Suppressor macrophage treated with lipopolysaccharide for 1 hour (primary cell): Measurements from ENCODE around the gene OGFRL1.
A peak's percentile ranks its signal among the peaks of the same experiment; 100 is the strongest.

Experiments
- DNase-seq, 3 donors: peaks; one replicate each; pipeline ENCODE4 v3.0.0-alpha.2; 2020 to 2022

OGFRL1 gene

GRCh38 chr6:71287038-71287437 lies 1.6 kb upstream of the OGFRL1 start:
- peak; percentile 78 to 92 (median 84) for DNase-seq

DNA sequence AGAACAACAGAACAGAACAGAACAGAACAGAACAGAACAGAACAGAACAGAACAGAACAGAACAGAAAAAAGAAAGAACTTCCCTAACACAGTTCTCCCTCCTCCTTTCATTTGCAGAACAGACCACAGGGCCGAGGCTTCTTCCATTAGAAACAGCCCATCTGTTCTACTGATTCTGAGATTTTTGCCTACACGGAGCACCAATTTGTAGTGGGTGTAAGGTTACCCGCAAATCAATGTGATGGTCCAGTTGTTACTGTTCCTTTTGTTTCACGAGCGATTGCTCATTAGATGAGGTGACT lies 734 bp upstream of the OGFRL1 start:
- DNase-seq: no peak

GRCh38 chr6:71289039-71289801 lies 609 bp downstream of the OGFRL1 start:
- peak; percentile 55 to 75 (median 59) for DNase-seq

GRCh38 chr6:71289802-71290175 lies 1.2 kb downstream of the OGFRL1 start:
- DNase-seq: no peak

DNA sequence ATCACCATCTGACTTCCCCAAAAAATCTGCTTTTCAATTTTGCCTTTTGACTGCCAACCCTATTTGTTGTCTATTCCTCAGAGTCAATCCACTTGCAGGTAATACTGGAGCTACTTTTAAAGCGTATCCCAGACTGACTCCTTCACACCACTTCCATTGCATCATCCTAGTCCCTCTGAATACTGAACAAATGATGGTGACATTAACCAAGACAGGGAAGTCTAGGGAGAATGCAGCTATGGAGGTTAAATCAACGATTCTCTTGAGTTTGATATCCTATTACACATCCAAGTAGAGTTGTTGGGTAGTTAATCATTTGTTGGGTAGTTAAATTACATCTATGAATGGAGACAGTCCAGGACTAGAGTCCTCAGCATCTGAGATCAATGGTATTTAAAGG lies 2.0 kb downstream of the OGFRL1 start:
- DNase-seq: peak in 2 of 3 donors; percentile 22 to 34

DNA sequence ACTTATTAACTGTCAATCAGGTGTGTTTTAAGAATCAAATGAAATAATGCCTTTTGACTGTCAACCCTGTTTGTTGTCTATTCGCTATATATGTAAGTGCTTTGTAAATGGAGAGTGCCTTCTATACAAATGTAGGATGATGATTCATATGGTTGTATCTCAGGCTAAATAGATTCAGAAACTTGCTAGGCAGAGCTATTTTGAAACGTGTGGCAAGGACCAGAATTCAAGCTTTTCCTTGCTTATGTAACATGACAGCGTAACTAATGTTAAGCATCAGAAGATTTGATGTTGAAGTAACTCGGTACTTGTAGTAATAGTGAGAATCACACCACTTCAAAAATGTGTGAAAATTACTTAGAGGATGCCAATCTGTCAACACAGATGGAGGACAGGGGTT lies 3.4 kb downstream of the OGFRL1 start:
- DNase-seq: peak; percentile 26 to 66 (median 55)

GRCh38 chr6:71294121-71294523 lies 5.5 kb downstream of the OGFRL1 start:
- DNase-seq: peak; percentile 29 to 52 (median 43)

DNA sequence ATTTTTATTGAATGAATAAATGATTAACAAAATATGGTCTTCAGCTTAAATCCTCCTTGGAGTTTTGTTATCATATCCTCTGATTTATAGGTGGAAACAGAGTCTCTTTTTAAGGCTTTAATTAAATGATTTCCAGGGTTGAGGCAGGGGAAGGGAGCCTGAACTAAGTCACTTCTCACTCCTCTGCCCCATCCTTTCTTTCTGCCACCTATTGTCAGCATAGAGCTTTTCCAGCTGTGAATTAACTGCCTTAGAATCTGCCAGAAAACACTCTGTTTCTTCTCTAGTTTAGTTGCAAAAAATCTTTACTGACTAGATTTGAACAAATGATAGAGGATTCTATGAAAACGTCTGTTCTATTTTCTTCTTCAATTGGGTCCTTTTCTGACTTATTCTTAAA lies 9.8 kb downstream of the OGFRL1 start:
- no peak for DNase-seq

DNA sequence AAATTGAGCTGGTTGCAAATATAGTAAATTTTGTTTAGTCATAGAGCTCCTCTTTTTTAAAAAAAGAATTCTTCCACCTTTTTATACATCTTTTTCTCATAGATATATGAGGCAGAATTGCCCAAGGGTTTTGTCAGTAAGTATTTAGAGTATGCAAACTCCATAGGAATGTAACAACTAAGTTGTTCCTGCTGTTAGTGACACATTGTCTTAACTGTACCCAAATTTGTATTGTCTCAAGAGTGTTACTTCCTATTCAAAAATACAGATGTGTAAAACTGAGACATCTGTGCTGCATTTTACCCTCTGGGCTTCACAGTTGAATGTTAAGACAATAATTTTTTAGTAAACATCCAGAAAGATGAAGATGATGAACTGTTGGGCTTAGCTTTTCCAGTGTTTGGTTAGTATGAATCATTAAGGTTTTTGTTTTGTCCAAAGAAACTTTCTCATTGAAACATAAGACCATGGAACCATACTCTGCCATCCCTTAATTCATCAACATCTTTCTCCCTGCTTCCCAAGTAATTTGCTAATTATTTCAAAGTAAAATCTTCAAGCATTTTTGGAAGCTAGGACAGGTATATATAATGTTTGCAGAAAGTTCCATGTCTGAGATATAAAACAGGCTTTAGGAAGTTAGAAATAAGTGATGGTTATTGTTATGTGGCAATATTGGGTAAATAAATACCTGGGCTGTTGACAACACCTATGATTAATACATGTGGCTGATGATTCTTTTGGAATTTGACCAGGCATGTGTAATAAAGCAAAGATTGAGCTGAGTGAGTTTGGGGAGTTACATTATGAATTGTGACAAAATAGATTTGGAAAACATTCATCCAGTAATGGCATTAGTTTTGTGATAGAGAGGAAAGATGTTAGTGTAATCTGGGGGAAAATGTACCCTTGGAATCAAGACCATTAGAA lies 11.2 kb downstream of the OGFRL1 start:
- no peak for DNase-seq

GRCh38 chr6:71300561-71301168 lies 12.1 kb downstream of the OGFRL1 start:
- no peak for DNase-seq

DNA sequence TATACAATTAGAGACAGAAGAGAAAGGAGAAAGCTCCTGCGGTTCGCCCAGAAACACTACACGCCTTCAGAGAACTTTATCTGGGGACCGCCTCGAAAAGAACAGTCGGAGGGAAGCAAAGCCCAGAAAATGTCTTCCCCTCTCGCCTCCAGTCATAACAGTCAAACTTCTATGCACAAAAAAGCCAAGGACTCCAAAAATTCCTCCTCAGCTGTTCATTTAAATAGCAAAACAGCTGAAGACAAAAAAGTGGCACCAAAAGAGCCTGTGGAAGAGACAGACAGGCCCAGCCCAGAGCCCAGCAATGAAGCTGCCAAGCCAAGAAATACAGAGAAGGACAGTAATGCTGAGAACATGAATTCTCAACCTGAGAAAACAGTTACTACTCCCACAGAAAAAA lies 12.9 kb downstream of the OGFRL1 start:
- no peak for DNase-seq

- DNase-seq: peak; percentile 77 to 84 (median 83)
Measured at GRCh38 chr6:71309656-71310055, 21.0 kb downstream of the OGFRL1 start.

- no peak for DNase-seq
Measured at GRCh38 chr6:71310261-71310660, 21.6 kb downstream of the OGFRL1 start.

DNA sequence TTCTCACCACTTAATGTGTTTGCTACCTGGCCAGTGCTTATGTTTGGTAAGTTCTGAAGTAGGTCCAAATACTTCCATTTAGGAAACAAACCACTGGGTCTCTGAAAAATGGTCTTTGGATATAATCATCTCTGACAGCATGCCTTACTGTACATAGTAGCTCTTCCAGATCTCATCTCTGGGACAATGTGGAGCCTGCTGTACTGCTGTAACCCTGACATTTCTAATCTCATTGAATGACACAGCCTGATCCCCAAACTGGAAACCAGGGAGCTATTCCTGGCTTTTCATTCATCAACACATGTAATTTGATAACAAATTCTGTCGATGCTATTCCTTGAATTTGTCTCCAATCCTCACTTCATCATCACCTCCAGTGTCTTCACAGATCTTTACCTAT lies 23.5 kb downstream of the OGFRL1 start:
- DNase-seq: no peak

GRCh38 chr6:71317441-71317840 lies 28.8 kb downstream of the OGFRL1 start:
- peak in 1 of 3 donors; percentile 47 for DNase-seq

GRCh38 chr6:71320041-71320440 lies 31.4 kb downstream of the OGFRL1 start:
- DNase-seq: no peak

GRCh38 chr6:71321314-71321713 lies 32.7 kb downstream of the OGFRL1 start:
- no peak for DNase-seq

DNA sequence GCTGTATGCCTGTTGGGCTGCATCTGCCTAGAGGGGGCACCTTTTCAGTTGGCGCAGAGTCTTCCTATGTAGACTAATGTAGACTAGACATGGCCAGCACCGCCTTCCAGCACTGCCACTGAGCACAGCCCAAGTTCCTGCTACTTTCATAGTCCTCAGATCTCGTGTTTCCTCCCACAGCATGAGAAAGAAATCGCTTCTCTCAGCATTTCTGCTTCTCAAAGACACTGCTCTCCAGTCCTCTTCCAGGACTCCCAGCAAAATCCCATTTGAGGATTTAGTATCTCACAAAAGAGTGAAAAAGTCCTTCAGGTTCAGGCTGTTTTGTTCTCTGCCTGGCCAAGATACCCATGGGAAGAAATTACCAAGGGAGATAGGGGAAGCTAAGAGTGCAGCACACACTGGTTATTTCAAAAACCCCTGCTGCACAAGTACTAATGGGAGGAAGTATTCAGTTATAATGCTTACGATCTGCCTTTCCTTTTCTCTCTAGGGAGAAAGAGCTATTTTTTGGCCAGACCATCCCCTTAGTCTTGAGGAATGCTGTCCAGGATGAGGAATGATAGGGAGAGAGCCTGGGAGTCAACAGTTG lies 35.7 kb downstream of the OGFRL1 start:
- DNase-seq: peak; percentile 41 to 63 (median 60)

DNA sequence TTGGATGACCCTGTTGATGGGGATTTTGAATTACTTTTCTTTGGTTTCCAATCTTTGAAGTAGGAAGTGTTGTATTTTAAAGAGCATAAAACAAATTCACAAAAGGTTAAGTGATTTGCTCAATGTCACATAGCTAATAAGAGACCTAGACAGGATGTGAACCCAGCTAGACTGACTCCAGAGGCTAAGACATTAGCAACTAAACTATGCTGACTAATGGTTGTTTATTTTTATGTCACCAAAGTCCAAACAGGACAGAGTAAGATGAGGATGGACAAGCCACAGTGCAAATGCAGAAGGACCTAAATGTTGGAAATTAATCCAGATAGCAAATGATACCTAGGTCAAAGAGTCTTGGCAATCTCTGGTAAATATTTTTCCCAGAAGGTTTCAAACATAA lies 38.0 kb downstream of the OGFRL1 start:
- no peak for DNase-seq

DNA sequence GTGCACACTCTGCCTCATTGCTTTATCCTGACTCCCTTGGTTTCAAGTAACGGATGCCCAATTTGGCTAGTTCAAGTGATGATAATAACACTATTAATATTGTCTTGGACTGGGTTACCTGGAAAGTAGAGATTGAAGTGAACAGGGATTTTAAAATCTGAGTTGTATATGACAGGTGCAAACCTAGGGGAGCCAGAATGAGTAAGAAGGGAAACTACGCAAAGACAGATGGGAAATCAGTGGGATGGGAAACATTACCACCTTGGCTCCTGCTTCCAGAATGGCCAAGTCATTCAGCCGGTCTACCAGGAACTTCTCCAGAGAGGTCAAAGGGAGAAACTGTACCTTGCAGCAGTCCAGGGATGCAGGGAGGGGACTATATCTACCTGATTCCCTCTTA lies 41.9 kb downstream of the OGFRL1 start:
- no peak for DNase-seq

DNA sequence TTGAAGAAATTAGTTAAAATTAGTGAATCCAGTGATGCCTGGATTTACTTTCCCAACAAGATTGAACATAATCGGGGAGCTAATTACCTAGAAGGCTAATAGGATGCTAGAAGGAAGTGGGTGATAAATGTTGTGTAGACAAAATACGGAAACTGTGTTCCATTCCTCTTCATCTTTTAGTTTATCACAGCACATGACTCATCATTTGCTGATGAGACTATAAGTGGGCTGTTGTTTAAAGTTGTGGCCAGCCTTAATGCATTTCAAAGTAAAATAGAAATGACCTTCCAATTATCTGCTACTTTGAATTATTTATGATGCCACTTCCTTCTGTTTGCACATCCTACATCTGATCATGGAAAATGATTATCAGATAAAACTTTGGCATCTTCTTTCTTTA lies 43.4 kb downstream of the OGFRL1 start:
- peak in 2 of 3 donors; percentile 57 to 68 for DNase-seq

DNA sequence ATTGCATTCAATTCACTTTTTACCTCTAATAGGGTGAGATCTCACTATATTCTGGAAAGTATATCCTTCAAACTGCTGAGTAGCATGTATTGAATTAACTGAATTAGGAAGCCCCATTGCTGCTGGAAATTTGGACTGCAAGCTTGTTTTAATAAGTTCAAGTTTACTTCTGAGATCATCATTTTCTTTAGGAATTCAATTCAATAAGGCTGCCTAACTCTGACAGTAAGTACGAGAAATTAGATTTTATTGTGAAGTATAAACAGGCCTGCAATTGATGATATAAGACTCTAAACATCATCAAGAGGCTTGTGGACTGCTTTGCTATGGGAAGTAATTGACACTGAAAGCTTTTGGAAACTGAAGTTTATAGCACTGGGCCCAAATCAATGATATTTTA lies 44.4 kb downstream of the OGFRL1 start:
- DNase-seq: no peak

DNA sequence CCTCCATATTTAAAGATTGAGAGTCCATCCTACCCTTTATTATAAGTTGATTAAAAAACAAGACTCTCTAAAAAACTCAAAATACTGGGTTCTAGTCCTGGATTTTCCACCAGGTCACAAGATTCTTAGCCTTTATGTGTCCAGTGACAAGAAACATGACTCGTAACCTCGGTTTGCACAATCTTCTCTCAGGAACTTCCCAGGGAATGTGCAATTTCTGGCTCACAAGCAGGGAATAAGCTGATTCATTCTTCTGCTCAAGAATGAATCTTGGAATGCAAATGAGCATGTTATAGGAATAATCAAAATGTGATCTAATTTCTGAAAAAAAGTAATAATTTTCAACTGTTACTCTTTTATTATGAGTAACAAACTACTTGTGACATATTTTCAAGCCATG lies 45.1 kb downstream of the OGFRL1 start:
- peak; percentile 91 to 99 (median 97) for DNase-seq
